HG03196 (cell line): ENCODE data around the gene HELZ2.

Experiments used
- ATAC-seq: cut with Tn5 transposase; IDR thresholded peaks from one replicate; pipeline ENCODE4 v1.9.1; 2021; ENCODE audit not compliant: unreplicated experiment

HELZ2 gene

GRCh38 chr20:63553251-63553932 lies 20.6 kb downstream of the HELZ2 start:
- peak; percentile 38 for ATAC-seq

- ATAC-seq = peak; percentile 33
These were observed 21.4 kb downstream of the HELZ2 start for GRCh38 chr20:63552481-63553249.

- no peak for ATAC-seq
These were observed 23.0 kb downstream of the HELZ2 start for GRCh38 chr20:63551068-63551467.

GRCh38 chr20:63549679-63550282 lies 24.3 kb downstream of the HELZ2 start:
- no peak for ATAC-seq

- ATAC-seq = no peak
These were observed 25.0 kb downstream of the HELZ2 start for GRCh38 chr20:63549019-63549418.

GRCh38 chr20:63548542-63548941 lies 25.5 kb downstream of the HELZ2 start:
- ATAC-seq = no peak

- ATAC-seq = no peak
These were observed 26.1 kb downstream of the HELZ2 start, which contains the start of gene SRMS for GRCh38 chr20:63547725-63548480. Gene SRMS, minus strand, starts transcription at chr20:63547749. Its CDS starts 286 bp downstream, at chr20:63547463.

GRCh38 chr20:63546956-63547724 lies 26.9 kb downstream of the HELZ2 start:
- ATAC-seq = no peak

GRCh38 chr20:63546256-63546955 lies 27.6 kb downstream of the HELZ2 start:
- no peak for ATAC-seq

GRCh38 chr20:63545814-63546213 lies 28.2 kb downstream of the HELZ2 start:
- no peak for ATAC-seq

GRCh38 chr20:63544958-63545516 lies 29.0 kb downstream of the HELZ2 start:
- ATAC-seq = no peak

GRCh38 chr20:63544241-63544957 lies 29.6 kb downstream of the HELZ2 start:
- ATAC-seq = no peak

GRCh38 chr20:63543733-63544132 lies 30.3 kb downstream of the HELZ2 start:
- no peak for ATAC-seq

- ATAC-seq = no peak
These were observed 30.9 kb downstream of the HELZ2 start for GRCh38 chr20:63543131-63543530.

GRCh38 chr20:63542696-63543095 lies 31.3 kb downstream of the HELZ2 start:
- ATAC-seq = no peak

GRCh38 chr20:63542031-63542559 lies 31.9 kb downstream of the HELZ2 start:
- ATAC-seq = no peak

- no peak for ATAC-seq
These were observed 32.7 kb downstream of the HELZ2 start for GRCh38 chr20:63541371-63541770.

GRCh38 chr20:63540417-63541186 lies 33.4 kb downstream of the HELZ2 start:
- no peak for ATAC-seq
